ENCODE measurements around the gene ACTL6B. TPM values are rescaled to one million over a fixed set of nuclear protein-coding genes. Genes with fewer than 3 reads are reported as not detected.

ACTL6B gene
- total and polyA plus RNA-seq, 9 of the 15 experiments (the other 6 are each of a cell fraction or from before 2014, with no cell fraction given) = not detected

DNA sequence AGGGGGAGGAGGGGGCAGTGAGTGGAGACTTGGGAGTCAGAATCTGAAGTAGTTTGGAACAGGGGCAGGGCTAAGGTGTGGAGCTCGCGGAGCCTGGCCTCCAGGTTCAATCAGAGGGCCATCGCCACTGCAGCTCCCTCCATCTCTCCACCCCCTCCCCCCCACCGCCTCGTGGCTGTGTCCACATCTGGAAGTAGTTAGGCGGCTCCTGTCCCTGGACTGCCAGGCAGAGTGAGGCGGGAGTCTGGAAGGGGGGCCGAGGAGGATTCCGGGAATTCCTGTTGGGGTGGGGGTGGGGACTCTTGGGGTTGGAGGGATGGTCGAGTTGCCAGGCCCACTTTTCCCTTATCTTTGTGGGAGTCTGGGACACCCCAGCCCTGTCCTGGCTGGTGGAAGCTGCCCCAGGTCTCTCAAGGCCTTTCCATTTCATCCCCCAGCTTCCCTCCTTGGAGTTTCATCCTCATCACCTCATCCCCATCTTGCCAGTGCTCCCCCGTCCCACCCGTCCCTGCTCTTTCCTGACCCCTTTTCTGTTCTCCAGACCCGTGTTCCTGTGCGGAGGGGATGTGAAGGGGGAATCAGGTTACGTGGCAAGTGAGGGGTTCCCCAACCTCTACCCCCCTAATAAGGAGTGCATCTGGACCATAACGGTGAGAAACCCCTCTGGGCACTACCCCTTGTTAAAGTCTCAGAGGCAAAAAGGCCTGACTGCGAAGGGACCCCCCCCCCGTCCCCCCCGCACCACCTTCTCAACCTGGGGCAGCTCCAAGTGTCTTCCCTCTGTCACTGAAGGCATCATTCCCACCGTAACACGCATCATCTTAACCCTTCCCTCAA lies 53.1 kb downstream of the ACTL6B start:
- POLR2A ChIA-PET = interaction anchor here (0.6 to 1.6 kb wide), 8 partner anchors 9 to 117 kb away, joined by 3 to 7 read pairs (median 3); partner anchors contain the start of genes EPO, FBXO24, LRCH4 and MOSPD3
- Histone ChIP-seq H3K9me1 (ENCODE audit: control insufficient read depth, insufficient read depth, low read length) (peaks cover 5% of the 10 kb centered on the region), H3K4me2 (ENCODE audit: insufficient read depth, low read length) (peak overlapping the region; percentile 89), H2AFZ (ENCODE audit: low read depth, low read length) (peak overlapping the region; percentile 95), H3K79me2 (ENCODE audit: control insufficient read depth, insufficient read depth, low read length) (peaks cover 5% of the 10 kb centered on the region; the same call in 1 of the 3 replicates), H3K36me3 (ENCODE audit: control insufficient read depth, insufficient read depth, low read length) (no peaks in the 10 kb centered on the region), H3K9me3 (replicated peaks; ENCODE audit: control insufficient read depth, insufficient read depth, low read depth, low read length) (no peaks in the 10 kb centered on the region), H3K4me1 (replicated peaks in 1 of 2; ENCODE audit: control insufficient read depth in 2 of 2, insufficient read depth in 2 of 2, low read length in 2 of 2) (peaks cover 35 to 65% of the 10 kb centered on the region in 2 experiments), H4K20me1 (replicated peaks; ENCODE audit: control insufficient read depth, insufficient read depth, low read length) (no peaks in the 10 kb centered on the region), H3K9ac (ENCODE audit: insufficient read depth in 1 of 2, low read depth in 2 of 2, low read length in 2 of 2) (peak overlapping the region; percentile 23 to 89; a peak in 1 of 4 replicates), H3K27ac (ENCODE audit: extremely low read depth, low read depth, low read length) (peak overlapping the region; percentile 54; the same call in 2 of the 3 replicates), H3K27me3 (ENCODE audit: control insufficient read depth in 2 of 2, insufficient read depth in 2 of 2, low read length in 2 of 2) (no peaks in the 10 kb centered on the region), H3K4me3 (peak overlapping the region; percentile 58)
- ATAC-seq (0 out of 3 replicates have a peak, but pooled peaks have one; percentile 3), DNase-seq (ENCODE audit: extremely low read depth in 1 of 4, low spot score in 3 of 4) (peak; percentile 58 to 74 (median 63)), FAIRE-seq (no peak)
- CTCF ChIA-PET (ENCODE audit: low intra/inter-chr PET ratio) = no interaction called here
- no TSS peak for BruUV-seq (replicated peaks)
- intact Hi-C loops (cut with micrococcal nuclease) (no loop called here), in situ Hi-C loops (cut with MboI) (no loop called here)
- 21% methylated on average over 14 of the region's 21 CpGs for WGBS (ENCODE audit: insufficient coverage, low coverage, missing lambda C conversion rate)
- TF ChIP-seq ZNF253 (CRISPR knock-in tag; conservative IDR thresholded peaks at IDR 0.05) (no peak), KDM5B (IDR thresholded peaks at IDR 0.05; ENCODE audit: insufficient replicate concordance, low read depth, low read length) (peak; percentile 28), ZBED1 (IDR thresholded peaks at IDR 0.05) (no peak), MYC (IDR thresholded peaks at IDR 0.05; ENCODE audit: low read depth, low read length) (0 out of 2 replicates have a peak, but pooled peaks have one; percentile 36), MYC (CRISPR knock-in tag; IDR thresholded peaks at IDR 0.05; ENCODE audit: borderline replicate concordance, low read depth) (no peak), E2F6 (IDR thresholded peaks at IDR 0.05; ENCODE audit: borderline replicate concordance in 1 of 2, extremely low read depth in 1 of 2, insufficient read depth in 1 of 2, insufficient read length in 1 of 2, low read depth in 1 of 2, low read length in 1 of 2, poor library complexity in 1 of 2, severe bottlenecking in 1 of 2) (peak; percentile 36 to 68), ZBTB7A (IDR thresholded peaks at IDR 0.05; ENCODE audit: borderline replicate concordance, control insufficient read depth, low read depth, low read length) (0 out of 2 replicates have a peak, but pooled peaks have one; percentile 23), ZNF707 (CRISPR knock-in tag; conservative IDR thresholded peaks at IDR 0.05) (no peak), MLLT1 (IDR thresholded peaks at IDR 0.05) (no peak), HOXB6 (CRISPR knock-in tag; IDR thresholded peaks at IDR 0.05; ENCODE audit: borderline replicate concordance) (no peak), EP300 (IDR thresholded peaks at IDR 0.05; ENCODE audit: low read length) (no peak), ZNF263 (CRISPR knock-in tag; IDR thresholded peaks at IDR 0.05; ENCODE audit: borderline replicate concordance) (peak; percentile 23; the same call in 1 of the 2 replicates), RBBP5 (IDR thresholded peaks at IDR 0.05; ENCODE audit: borderline replicate concordance, insufficient read depth, low read length, poor library complexity, severe bottlenecking) (peak; percentile 26)
- TF ChIP-seq, protein P1, sequence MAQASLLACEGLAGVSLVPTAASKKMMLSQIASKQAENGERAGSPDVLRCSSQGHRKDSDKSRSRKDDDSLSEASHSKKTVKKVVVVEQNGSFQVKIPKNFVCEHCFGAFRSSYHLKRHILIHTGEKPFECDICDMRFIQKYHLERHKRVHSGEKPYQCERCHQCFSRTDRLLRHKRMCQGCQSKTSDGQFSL (CRISPR knock-in tag; IDR thresholded peaks at IDR 0.05) = peak; percentile 48; the same call in 1 of the 2 replicates
- TF ChIP-seq, protein P1 (tag; IDR thresholded peaks at IDR 0.05) = no peak

Data from K562 (cell line).